HepG2 (cell line): ENCODE data around the gene C9orf50. TPM values are rescaled to one million over a fixed set of nuclear protein-coding genes. Genes with fewer than 3 reads are reported as not detected.

Source experiments
- BRCA1 ChIP-seq: sonication (generic); formaldehyde crosslinking; IDR thresholded peaks from 2 replicates; pipeline ENCODE4 v1.4.0; 2020; ENCODE audit warnings: missing genetic modification reagents
- MZF1 ChIP-seq: sonication (generic); formaldehyde crosslinking; IDR thresholded peaks from 2 replicates; pipeline ENCODE4 v1.8.1; 2023; ENCODE audit warnings: mild to moderate bottlenecking, missing genetic modification reagents, borderline replicate concordance
- PTBP1 ChIP-seq: fragments of 200-400 bp; formaldehyde crosslinking; IDR thresholded peaks from 2 replicates; pipeline ENCODE4 v1.6.1; 2018; ENCODE audit warnings: low read length, low read depth; ENCODE audit not compliant: poor library complexity, severe bottlenecking
- TARDBP ChIP-seq: sonication (generic); formaldehyde crosslinking; IDR thresholded peaks from 2 replicates; pipeline ENCODE4 v1.8.0; 2022; ENCODE audit warnings: mild to moderate bottlenecking, missing genetic modification reagents
- TOE1 ChIP-seq: sonication (generic); formaldehyde crosslinking; IDR thresholded peaks from 2 replicates; pipeline ENCODE4 v1.4.0; 2020; ENCODE audit warnings: mild to moderate bottlenecking, missing genetic modification reagents
- ZNF354B ChIP-seq: sonication (generic); formaldehyde crosslinking; IDR thresholded peaks from 2 replicates; pipeline ENCODE4 v1.8.0; 2022; ENCODE audit warnings: mild to moderate bottlenecking, missing genetic modification reagents
- ZNF567 ChIP-seq: sonication (generic); formaldehyde crosslinking; IDR thresholded peaks from 2 replicates; pipeline ENCODE4 v1.8.1; 2023; ENCODE audit warnings: mild to moderate bottlenecking, missing genetic modification reagents, borderline replicate concordance
- polyA plus RNA-seq, 8 experiments: library from polyadenylated mRNA; depleted of rRNA in 3 of 8; stranded (reverse) in 7 of 8; unstranded in 1 of 8; fragments of >200 nt; fragmentation: Illumina TruSeq in 4 of 8; extraction: Trizol in 4 of 8; gene quantifications; 2 replicates each; pipeline versions ENCODE4 v1.2.1 to v1.2.3, GENCODE V29; 2011 to 2016; ENCODE audit warnings: low read depth in 4 of 8, missing spikeins in 1 of 8, mixed read lengths in 1 of 8; ENCODE audit not compliant: insufficient read depth in 1 of 8
- total RNA-seq, 5 experiments: library from RNA; depleted of rRNA; stranded (reverse); fragments of >200 nt; fragmentation: Illumina TruSeq; extraction: Trizol; gene quantifications; 2 replicates each; pipeline ENCODE4 v1.2.3, GENCODE V29; 2016; ENCODE audit warnings: low read depth in 1 of 5
- TF ChIP-seq, protein P1 (sequence below): sonication (generic); formaldehyde crosslinking; IDR thresholded peaks from 2 replicates; pipeline ENCODE4 v1.5.0; 2020; ENCODE audit warnings: mild to moderate bottlenecking, missing genetic modification reagents, borderline replicate concordance
- TF ChIP-seq, protein P2 (sequence below): sonication (generic); formaldehyde crosslinking; IDR thresholded peaks from 2 replicates; pipeline ENCODE4 v1.4.0; 2020; ENCODE audit warnings: mild to moderate bottlenecking, missing genetic modification reagents
- TF ChIP-seq, protein P3 (sequence below): sonication (generic); formaldehyde crosslinking; IDR thresholded peaks from 2 replicates; pipeline ENCODE4 v1.5.0; 2020; ENCODE audit warnings: missing genetic modification reagents
- TF ChIP-seq, protein P4 (sequence below): sonication (generic); formaldehyde crosslinking; IDR thresholded peaks from 2 replicates; pipeline ENCODE4 v1.4.0; 2020; ENCODE audit warnings: missing genetic modification reagents, mild to moderate bottlenecking, borderline replicate concordance
- TF ChIP-seq, protein P5 (sequence below): sonication (generic); formaldehyde crosslinking; IDR thresholded peaks from 2 replicates; pipeline ENCODE4 v1.4.0; 2020; ENCODE audit warnings: mild to moderate bottlenecking, missing genetic modification reagents, borderline replicate concordance

Gene C9orf50
- total and polyA plus RNA-seq, 2 of the 13 experiments (the other 11 are each of a cell fraction or from before 2014, with no cell fraction given): not detected

GRCh38 chr9:129568560-129569501 is 52.1 kb downstream of the C9orf50 start (continued):
- TF ChIP-seq, protein P1, sequence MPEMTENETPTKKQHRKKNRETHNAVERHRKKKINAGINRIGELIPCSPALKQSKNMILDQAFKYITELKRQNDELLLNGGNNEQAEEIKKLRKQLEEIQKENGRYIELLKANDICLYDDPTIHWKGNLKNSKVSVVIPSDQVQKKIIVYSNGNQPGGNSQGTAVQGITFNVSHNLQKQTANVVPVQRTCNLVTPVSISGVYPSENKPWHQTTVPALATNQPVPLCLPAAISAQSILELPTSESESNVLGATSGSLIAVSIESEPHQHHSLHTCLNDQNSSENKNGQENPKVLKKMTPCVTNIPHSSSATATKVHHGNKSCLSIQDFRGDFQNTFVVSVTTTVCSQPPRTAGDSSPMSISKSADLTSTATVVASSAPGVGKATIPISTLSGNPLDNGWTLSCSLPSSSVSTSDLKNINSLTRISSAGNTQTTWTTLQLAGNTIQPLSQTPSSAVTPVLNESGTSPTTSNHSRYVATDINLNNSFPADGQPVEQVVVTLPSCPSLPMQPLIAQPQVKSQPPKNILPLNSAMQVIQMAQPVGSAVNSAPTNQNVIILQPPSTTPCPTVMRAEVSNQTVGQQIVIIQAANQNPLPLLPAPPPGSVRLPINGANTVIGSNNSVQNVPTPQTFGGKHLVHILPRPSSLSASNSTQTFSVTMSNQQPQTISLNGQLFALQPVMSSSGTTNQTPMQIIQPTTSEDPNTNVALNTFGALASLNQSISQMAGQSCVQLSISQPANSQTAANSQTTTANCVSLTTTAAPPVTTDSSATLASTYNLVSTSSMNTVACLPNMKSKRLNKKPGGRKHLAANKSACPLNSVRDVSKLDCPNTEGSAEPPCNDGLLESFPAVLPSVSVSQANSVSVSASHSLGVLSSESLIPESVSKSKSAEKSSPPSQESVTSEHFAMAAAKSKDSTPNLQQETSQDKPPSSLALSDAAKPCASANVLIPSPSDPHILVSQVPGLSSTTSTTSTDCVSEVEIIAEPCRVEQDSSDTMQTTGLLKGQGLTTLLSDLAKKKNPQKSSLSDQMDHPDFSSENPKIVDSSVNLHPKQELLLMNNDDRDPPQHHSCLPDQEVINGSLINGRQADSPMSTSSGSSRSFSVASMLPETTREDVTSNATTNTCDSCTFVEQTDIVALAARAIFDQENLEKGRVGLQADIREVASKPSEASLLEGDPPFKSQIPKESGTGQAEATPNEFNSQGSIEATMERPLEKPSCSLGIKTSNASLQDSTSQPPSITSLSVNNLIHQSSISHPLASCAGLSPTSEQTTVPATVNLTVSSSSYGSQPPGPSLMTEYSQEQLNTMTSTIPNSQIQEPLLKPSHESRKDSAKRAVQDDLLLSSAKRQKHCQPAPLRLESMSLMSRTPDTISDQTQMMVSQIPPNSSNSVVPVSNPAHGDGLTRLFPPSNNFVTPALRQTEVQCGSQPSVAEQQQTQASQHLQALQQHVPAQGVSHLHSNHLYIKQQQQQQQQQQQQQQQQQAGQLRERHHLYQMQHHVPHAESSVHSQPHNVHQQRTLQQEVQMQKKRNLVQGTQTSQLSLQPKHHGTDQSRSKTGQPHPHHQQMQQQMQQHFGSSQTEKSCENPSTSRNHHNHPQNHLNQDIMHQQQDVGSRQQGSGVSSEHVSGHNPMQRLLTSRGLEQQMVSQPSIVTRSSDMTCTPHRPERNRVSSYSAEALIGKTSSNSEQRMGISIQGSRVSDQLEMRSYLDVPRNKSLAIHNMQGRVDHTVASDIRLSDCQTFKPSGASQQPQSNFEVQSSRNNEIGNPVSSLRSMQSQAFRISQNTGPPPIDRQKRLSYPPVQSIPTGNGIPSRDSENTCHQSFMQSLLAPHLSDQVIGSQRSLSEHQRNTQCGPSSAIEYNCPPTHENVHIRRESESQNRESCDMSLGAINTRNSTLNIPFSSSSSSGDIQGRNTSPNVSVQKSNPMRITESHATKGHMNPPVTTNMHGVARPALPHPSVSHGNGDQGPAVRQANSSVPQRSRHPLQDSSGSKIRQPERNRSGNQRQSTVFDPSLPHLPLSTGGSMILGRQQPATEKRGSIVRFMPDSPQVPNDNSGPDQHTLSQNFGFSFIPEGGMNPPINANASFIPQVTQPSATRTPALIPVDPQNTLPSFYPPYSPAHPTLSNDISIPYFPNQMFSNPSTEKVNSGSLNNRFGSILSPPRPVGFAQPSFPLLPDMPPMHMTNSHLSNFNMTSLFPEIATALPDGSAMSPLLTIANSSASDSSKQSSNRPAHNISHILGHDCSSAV (CRISPR knock-in tag): no peak
- TF ChIP-seq, protein P2, sequence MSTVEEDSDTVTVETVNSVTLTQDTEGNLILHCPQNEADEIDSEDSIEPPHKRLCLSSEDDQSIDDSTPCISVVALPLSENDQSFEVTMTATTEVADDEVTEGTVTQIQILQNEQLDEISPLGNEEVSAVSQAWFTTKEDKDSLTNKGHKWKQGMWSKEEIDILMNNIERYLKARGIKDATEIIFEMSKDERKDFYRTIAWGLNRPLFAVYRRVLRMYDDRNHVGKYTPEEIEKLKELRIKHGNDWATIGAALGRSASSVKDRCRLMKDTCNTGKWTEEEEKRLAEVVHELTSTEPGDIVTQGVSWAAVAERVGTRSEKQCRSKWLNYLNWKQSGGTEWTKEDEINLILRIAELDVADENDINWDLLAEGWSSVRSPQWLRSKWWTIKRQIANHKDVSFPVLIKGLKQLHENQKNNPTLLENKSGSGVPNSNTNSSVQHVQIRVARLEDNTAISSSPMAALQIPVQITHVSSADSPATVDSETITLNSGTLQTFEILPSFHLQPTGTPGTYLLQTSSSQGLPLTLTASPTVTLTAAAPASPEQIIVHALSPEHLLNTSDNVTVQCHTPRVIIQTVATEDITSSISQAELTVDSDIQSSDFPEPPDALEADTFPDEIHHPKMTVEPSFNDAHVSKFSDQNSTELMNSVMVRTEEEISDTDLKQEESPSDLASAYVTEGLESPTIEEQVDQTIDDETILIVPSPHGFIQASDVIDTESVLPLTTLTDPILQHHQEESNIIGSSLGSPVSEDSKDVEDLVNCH: no peak
- TF ChIP-seq TARDBP (CRISPR knock-in tag): peak; percentile 13; the same call in 1 of the 2 replicates
- no peak for TF ChIP-seq TOE1
- TF ChIP-seq ZNF567: 0 out of 2 replicates have a peak, but pooled peaks have one; percentile 23
- TF ChIP-seq ZNF354B (CRISPR knock-in tag): no peak
- TF ChIP-seq, protein P3, sequence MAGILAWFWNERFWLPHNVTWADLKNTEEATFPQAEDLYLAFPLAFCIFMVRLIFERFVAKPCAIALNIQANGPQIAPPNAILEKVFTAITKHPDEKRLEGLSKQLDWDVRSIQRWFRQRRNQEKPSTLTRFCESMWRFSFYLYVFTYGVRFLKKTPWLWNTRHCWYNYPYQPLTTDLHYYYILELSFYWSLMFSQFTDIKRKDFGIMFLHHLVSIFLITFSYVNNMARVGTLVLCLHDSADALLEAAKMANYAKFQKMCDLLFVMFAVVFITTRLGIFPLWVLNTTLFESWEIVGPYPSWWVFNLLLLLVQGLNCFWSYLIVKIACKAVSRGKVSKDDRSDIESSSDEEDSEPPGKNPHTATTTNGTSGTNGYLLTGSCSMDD (CRISPR knock-in tag): no peak
- TF ChIP-seq PTBP1: no peak
- TF ChIP-seq, protein P4, sequence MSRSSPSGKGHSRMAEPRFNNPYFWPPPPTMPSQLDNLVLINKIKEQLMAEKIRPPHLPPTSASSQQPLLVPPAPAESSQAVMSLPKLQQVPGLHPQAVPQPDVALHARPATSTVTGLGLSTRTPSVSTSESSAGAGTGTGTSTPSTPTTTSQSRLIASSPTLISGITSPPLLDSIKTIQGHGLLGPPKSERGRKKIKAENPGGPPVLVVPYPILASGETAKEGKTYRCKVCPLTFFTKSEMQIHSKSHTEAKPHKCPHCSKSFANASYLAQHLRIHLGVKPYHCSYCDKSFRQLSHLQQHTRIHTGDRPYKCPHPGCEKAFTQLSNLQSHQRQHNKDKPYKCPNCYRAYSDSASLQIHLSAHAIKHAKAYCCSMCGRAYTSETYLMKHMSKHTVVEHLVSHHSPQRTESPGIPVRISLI: peak; percentile 40; the same call in 1 of the 2 replicates
- no peak for TF ChIP-seq BRCA1 (CRISPR knock-in tag)
- TF ChIP-seq, protein P5, sequence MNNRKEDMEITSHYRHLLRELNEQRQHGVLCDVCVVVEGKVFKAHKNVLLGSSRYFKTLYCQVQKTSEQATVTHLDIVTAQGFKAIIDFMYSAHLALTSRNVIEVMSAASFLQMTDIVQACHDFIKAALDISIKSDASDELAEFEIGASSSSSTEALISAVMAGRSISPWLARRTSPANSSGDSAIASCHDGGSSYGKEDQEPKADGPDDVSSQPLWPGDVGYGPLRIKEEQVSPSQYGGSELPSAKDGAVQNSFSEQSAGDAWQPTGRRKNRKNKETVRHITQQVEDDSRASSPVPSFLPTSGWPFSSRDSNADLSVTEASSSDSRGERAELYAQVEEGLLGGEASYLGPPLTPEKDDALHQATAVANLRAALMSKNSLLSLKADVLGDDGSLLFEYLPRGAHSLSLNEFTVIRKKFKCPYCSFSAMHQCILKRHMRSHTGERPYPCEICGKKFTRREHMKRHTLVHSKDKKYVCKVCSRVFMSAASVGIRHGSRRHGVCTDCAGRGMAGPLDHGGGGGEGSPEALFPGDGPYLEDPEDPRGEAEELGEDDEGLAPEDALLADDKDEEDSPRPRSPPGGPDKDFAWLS (CRISPR knock-in tag): no peak
- TF ChIP-seq MZF1 (CRISPR knock-in tag): no peak
